ELR (cell line): ENCODE results near the gene TUT1.
A peak's percentile ranks its signal among the peaks of the same experiment; 100 is the strongest.
"Not testable (repeated sequence)": the region's sequence is repeated elsewhere in the genome, so short reads cannot be mapped to it uniquely, and the experiment has no call there.

ENCODE experiments used
- DNase-seq: peaks from one replicate; pipeline ENCODE4 v3.0.0-alpha.2; 2015; ENCODE audit warnings: low read depth

Gene TUT1

DNA sequence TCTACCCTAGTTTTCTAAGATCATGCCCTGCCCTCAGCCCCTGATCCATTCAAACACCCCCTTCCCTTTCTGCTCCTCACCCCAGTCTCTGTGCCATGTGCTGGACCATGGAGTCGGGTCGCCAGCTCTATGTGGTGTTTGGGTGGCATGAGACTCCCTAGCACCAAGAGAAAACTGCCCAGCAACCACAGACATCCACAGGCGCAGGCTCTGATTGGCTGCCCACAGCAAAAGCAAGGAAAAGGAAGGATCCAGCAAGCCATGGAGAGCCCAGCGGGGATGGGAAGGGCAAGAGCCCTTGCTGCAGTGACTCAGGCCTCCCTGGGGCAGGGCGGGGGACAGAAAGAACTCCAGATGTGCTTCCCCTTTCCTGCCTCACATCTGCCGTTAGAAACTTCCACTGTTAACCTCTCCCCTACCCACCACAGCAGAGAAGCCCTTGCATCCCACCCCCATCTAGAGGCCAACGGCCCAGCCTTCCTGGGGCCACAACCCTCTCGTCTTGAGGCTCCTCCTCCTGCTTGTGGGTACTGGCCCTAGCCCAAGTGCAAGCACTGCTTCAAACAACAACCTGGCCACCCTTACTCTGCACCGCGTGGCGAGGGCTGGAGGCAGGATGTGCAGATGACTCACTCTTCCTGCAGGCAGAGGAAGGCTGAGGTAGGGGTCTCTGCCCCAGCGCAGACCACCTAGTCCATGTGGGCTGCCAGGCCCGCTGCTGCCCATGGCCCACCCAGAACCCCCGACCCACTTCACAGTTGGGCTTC lies 35.0 kb downstream of the TUT1 start:
- peak; percentile 98 for DNase-seq

GRCh38 chr11:62555464-62556107 lies 35.7 kb downstream of the TUT1 start:
- DNase-seq: no peak

DNA sequence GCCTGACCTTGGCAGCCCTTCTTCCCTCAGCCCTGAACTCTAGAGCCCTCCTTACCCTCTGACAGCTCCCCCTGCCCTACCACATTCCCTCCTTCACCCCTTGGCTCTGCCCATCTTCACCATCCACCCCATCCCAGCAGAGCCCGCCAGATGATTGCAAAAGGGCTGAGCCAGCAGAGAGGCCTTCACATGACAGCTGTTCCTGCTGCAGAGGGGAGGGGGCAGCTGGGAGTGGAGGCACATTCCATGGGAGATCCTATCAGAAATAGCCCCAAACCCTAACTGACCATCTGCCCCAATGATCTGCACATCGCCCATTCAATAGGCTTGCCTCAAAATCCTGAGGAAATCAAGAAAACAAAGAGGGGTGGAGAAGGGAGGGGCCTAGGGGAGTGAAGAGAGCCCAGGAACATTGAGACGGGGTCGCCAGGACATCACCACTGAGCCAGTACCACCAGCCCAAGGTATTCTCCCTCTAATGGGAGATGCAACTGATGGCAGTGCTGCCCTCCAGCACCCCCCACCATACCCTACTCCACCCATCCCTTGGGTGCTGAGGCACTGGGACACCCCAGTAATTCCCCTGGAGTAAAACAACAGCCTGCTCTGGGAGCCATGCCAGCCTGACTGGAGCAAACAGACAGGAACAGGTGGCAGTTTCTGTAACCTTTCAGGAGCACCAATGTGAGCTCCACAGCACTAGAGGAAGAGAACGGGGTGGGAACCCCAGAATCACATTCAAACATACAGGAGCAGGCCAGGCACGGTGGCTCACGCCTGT lies 36.7 kb downstream of the TUT1 start:
- DNase-seq: no peak

- peak; percentile 98 for DNase-seq
These were observed 37.4 kb downstream of the TUT1 start for GRCh38 chr11:62553839-62554361.

GRCh38 chr11:62553080-62553838 lies 38.1 kb downstream of the TUT1 start:
- DNase-seq: peak; percentile 98

DNA sequence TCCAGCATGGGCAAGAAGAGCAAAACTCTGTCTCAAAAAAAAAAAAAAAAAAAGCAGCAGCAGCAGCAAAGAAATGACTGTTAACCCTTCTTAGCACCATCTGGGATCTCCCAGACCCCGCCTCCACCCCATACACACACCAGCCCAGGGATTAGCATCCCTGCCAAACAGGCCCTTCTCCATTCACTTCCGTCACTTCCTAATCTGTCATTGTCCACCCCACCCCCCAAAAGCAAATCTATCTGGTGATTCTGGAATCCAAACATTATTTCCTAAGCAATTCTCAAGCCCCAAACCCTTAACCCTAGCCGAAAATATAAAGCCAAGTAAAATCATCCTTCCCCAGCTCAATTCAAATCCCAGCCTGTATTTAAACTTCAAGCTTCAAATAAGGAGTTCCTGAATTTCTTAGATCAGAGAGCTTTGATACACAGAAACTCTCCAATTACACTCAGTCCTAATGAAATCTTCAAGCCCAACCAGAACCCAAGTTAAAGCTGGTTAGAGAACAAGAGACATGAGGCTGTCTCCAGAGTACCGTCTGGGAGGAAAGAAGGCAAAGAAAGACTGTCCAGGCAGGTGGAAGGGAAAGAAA lies 38.7 kb downstream of the TUT1 start:
- peak; percentile 58 for DNase-seq

DNA sequence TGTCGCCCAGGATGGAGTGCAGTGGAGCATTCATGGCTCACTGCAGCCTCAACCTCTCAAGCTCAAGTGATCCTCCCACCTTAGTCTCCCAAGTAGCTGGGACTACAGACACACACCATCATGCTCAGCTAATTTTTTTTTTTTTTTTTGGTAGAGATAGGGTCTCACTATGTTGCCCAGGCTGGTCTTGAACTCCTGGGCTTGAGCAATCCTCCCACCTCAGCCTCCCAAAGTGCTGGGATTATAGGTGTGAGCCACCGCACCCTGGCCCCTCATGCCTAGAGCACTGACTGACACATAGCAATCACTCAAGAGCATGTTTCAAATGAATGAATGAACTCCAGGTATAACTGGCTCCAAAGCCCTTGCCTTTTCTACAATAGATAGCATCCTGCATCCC lies 40.8 kb downstream of the TUT1 start:
- DNase-seq: not testable (repeated sequence)

- no peak for DNase-seq
These were observed 42.6 kb downstream of the TUT1 start for GRCh38 chr11:62548545-62549335.

DNA sequence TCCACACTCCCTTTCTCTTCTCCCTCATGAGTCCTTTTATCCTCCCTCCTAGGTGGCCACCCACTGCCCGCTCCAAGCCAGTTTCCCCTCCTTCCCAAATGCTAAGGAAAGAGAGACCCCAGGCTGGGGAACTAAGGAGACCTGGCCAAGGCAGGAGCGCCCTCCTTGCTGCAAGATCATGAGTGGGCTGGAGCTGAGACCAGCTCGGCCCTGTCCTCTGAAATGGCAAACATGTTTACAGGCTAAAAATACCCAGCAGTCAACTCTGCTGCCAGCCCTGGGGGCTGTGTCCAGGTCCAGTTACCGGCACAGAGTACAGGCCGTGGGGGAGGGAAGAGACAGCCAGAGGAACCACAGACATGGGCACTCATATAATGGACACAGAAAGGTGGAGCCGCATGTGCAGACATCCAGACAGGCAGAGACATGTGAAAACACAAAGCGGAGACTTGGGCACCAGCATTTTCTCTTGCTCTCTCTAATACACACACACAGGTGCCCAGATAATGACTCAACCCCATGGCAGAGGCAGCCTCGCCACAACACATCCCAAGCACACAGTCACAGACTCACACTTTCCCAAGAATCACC lies 43.5 kb downstream of the TUT1 start:
- no peak for DNase-seq

DNA sequence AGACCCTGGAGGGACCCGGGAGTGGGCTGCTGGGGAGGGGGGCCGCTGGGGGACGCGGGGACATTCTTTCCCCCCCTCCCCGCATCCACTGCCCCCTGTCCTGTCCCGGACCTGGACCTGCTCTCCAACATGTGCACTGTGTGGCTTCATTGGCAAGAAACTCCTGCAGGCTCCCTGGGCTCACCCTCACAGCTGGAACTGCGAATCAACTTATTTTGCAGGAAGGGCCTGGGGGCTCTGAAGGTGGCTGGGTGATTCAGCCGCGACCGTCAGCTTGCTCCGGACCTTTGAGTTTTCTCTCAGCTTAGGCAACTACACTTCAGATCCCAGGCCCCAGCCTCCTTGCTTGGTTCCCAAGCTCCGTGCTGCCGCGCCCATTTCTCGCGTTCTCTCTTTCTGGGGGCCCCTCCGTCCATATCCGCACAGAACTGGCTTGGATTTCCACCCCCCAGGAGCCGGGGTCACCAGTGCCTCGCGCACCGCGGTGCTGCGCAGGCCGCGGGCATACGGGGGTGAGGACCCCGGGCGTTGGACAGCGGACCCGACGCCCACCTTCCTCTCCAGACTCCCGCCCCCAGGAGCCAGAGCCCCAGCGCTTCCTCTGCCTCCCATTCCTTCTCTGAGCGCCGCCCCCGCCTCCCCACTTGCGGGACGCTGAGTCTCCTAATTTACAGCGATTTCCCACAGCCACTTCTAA lies 44.2 kb downstream of the TUT1 start:
- DNase-seq: peak; percentile 84

DNA sequence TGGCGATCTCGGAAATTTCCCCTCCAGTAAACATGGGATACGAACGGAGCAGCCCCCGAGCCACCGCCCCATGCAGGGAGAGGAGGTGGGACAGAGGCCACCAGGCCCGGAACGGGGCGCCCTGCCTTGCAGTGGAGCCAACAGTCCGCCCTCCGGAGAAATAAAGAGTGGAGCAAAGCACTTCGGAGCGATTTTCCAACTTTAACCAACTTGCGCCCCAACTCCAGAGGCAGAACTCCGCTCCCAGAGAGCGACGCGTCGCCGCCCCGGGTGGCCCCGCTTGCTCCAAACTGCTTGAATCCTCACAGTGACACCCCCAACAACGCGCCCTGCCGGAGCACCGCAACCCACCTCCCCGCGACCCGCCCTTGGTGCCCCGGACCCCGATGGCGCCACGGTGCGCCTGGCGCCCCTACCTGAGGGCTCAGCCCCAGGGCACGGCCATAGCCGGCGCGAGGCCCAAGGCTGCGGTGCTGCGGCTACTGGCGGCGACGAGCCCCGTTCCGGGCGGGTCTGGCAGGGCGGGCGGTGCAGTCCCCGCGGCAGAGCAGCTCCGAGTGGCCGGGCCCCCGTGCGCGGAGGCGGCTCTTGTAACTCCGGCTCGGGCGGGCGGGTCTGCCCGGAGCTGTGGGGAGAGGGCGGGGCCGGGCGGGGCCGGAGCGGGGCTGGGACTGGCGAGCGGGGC lies 44.9 kb downstream of the TUT1 start, which contains the start of gene AHNAK:
Gene AHNAK (minus strand): TSS at position 563 of the 685 bp plus-strand sequence. CDS start 10,708 bp downstream, outside the sequence.
- DNase-seq: peak; percentile 76

DNA sequence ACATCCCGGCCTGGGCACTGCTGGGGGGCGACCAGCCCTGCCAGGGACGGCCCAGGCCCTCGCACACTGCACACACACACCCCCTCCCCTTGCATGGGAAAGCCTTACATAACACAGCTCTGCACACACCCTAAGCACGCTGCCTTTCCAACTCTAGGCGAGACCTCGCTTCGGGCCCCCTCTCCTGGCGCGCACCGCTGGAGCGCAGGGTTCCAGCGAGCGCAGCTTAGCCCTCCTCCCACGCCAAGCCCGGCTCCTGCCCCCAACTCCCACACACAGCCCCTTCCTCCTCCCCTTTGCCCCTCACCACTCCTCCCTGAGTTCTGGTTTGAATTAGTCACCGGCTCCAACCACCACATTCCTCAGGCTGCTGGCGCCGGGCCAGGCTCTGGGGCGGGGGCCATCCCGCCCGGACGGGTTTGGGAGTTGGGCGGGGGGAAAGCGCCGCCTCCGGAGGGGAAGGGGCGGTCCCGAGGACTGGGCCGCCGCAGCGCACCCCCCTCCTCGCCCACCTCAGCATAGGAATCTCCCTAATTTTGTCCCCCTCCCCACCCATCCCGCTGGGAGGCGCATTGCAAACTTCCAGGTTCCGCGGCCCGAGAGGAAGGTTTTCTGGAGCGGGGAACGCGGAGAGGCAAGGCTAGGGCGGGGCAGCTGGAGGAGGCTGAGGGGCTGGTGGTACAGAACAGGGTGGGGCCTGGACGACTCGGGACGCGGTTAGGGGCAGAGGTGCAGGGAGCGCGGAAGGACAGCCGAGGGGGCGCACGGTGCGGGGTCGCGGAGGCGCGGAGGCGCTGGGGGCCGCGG lies 45.7 kb downstream of the TUT1 start:
- peak; percentile 94 for DNase-seq

DNA sequence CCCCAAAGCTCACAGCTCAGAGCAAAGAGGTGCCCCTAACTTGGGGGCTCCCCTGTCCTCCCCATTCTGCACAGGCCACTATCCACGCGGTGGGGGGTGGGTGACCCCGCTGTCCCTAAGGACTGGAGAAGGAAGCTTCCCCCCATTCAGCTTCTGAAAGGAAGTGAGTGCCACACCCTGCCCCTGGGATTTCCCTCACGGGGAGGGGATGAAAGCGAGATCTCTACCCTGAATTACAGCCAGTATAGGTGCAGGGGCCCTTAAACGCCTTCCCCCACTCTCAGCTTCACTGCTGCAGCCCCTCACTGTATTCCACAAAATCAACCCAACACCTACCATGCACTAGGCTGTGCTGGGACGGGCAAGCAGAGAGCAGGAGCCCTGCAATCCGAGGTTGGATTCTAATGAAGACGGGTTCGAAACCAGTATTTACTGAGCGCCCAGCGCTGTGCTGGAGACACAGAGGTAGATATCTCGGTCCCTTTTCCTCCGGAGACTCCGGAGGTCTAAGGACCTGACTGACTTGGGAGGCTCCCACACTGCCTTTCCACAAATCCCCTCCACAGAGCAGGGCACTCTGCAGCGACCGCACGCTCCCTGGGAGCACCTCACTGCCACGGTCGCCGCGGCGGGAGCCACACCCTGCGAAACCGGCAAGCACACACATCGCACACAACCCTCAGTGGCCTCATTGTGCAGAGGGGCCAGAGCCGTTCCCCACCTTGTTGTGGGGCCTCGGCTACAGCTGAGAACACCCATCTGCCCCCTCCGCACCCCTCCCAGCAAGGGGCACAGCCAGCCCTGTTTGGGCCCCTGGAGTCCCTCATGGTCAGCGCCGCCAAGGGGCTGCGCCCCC lies 46.5 kb downstream of the TUT1 start:
- DNase-seq: peak; percentile 58

GRCh38 chr11:62543680-62544444 lies 47.5 kb downstream of the TUT1 start:
- DNase-seq: peak; percentile 47

DNA sequence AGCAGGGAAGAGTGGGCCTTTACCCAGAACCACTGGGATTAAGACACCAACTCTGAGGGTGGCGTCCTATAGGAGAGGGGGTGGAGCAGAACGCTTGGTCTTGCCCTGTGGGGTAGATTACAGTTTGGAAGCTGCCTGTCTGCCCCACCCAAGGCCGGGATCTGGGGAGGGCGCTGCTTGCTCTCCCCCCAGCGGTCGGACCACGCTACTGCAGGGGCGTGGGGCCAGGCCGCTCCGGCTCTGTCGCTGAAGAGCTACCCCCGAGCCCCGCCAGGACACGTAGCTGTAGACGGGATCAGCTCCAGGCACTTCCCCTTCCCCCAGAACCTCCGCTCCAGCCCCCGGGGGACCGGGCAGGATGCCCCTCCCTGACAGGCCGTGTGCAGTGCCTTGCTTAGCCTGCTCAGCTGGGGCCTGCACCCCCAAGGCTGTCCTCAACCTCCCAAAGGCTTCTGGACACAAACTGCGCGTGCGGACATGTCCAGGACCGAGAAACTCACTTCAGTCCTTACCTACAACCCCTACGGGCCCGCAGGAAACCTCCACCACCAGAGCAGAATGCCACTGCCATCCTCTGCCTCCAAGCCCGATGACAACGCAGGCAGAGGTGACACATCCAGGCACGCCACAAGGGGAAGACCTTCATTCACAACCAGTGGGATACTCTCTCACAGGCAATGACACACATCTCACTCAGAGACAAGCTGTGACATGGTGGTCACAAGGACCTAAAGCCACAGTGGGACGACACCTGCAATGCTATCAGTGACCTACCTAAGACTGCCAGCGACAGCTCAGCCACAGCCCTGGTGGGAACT lies 48.4 kb downstream of the TUT1 start:
- DNase-seq: peak; percentile 83
